GM15510 (cell line): Measurements from ENCODE around the gene TBC1D24.

Experiments
- POLR2A ChIP-seq: IDR thresholded peaks from 3 replicates; pipeline ENCODE4 v1.6.1; 2011; ENCODE audit warnings: borderline replicate concordance; ENCODE audit not compliant: insufficient read length; ENCODE audit errors: extremely low read depth

Gene TBC1D24

DNA sequence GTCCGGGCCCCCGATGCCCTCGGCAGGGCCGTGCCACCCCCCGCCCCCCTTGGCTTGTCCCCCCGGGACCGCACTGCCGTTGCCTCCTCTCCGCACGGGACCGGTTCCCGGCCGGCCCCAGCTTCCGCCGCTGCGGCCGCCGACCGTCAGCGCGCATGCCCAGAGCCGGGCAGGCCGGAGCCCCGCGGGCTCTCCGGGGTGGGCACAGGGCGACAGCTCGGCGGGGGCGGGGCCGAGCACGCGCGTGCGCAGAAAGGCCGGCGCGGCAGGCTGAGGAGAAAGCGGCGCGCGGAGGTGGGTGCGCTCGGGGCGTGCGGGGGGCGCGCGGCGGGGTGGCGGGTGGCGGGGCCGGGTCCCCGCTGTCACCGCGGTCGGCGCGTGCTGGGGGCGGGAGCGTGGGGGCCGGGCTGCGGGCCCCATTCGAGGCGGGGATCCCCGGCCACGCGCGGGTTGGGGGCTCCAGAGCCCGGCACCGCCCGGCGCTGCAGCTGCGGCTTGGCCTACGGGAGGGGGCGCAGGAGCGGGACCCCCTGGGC lies at the start of gene TBC1D24:
Gene TBC1D24 (plus strand): TSS at position 251 of the 536 bp plus-strand sequence. CDS start 21,022 bp downstream, outside the sequence.
- peak; percentile 91 for TF ChIP-seq POLR2A

GRCh38 chr16:2425825-2426430 lies 49.0 kb upstream of the TBC1D24 start:
- no peak for TF ChIP-seq POLR2A

- no peak for TF ChIP-seq POLR2A
Observed at GRCh38 chr16:2426941-2427361, 48.0 kb upstream of the TBC1D24 start.

DNA sequence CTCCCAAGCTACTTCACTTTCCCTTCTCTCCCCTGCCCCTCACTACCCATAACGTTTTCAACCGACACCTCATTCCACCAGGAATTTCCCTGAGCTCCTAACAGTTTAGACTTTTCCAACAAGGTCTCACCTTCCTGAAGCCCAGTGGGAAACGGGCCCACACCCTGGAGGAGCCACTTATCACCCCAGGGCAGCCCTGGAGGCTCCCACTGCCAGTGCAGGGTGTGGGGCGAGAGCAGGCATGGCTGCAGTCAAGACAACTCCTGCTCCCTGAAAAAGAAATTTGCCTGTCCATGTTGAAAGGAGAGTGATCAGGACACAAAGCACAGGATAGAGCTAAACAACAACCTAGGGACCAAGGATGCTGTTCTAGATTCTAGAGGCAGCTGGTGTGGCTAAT lies 47.4 kb upstream of the TBC1D24 start:
- no peak for TF ChIP-seq POLR2A

GRCh38 chr16:2428051-2428783 lies 46.7 kb upstream of the TBC1D24 start:
- TF ChIP-seq POLR2A = no peak

- TF ChIP-seq POLR2A = no peak
Observed at GRCh38 chr16:2428784-2429033, 46.2 kb upstream of the TBC1D24 start.

DNA sequence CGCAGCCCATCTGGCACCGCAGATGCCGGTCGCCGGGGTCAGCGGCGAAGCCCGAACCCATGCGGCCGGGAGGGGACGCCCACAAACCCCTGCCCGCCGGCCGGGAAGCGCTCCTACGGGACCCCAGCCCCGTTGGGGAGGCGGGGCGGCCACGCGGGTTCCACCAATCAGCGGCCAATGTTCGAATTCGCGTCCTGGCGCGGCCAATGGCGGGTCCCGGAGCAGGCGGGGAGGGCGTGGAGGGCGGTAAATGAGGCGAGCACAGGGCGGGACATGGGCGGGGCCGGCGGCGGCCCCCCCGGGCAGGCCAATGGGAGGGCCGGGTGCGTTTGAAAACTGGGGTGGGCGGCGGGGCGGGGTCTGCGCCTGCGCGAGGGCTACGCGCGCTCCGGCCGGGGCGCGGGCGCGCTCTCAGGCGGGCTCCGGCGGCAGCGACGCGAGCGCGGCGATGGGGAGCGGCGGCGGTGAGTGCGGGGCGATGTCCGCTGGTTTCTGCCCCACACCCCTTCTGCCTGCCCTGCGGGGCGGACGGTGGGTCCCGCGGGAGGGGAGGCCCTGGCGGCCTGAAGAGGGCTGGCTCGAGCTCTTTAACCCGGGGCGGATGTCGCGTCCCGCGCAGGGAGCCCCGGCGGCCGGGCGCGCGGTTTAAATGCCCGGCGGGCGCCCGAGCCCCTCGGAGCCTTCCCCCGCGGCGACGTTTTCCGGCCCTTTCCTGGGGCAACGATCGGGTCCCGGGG lies 45.7 kb upstream of the TBC1D24 start, which contains the start of gene CCNF:
Gene CCNF (plus strand): TSS at position 414 of the 737 bp plus-strand sequence. CDS start 35 bp downstream, at position 449.
- peak; percentile 79 for TF ChIP-seq POLR2A

- TF ChIP-seq POLR2A = no peak
Observed at GRCh38 chr16:2429771-2430663, 44.9 kb upstream of the TBC1D24 start.

DNA sequence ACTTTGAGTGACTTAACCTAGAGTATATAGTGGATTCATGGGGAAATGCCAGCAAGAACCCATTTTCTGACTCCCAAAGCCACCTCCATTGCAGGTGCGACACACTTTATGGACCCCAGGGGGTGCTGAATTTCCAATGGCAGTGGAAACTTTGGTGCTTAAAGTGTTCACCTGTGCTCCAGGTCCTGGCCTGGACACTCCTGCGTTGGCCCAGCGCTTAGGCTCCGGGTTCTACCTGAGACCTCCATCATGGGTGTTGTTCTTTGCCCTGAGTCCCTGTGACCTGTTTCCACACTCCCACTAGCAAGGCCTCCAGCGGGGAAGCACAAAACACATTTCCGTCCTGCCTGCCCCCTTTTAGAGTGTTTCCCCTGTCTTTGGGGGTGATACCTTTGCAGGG lies 42.6 kb upstream of the TBC1D24 start:
- no peak for TF ChIP-seq POLR2A

- TF ChIP-seq POLR2A = no peak
Observed at GRCh38 chr16:2432801-2433505, 42.0 kb upstream of the TBC1D24 start.

DNA sequence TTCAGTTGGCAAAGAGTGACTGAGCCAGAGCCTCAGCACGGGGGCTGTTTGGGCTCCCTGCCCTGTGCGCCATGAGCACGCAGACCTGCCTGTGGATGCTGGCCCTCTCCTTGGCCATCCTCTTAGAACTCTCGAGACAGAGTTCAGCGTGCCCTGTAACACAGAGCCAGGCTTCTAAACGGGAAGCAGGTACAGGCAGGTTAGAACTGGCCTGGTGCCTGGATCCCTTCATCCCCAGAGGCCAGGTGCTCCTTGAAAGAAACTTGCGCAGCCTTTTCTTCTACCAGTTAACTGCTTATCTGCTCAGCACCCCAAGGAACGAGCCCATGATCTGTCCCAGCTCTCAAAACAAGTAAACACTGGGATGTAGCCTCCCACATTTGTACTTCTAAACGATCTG lies 38.8 kb upstream of the TBC1D24 start:
- no peak for TF ChIP-seq POLR2A

DNA sequence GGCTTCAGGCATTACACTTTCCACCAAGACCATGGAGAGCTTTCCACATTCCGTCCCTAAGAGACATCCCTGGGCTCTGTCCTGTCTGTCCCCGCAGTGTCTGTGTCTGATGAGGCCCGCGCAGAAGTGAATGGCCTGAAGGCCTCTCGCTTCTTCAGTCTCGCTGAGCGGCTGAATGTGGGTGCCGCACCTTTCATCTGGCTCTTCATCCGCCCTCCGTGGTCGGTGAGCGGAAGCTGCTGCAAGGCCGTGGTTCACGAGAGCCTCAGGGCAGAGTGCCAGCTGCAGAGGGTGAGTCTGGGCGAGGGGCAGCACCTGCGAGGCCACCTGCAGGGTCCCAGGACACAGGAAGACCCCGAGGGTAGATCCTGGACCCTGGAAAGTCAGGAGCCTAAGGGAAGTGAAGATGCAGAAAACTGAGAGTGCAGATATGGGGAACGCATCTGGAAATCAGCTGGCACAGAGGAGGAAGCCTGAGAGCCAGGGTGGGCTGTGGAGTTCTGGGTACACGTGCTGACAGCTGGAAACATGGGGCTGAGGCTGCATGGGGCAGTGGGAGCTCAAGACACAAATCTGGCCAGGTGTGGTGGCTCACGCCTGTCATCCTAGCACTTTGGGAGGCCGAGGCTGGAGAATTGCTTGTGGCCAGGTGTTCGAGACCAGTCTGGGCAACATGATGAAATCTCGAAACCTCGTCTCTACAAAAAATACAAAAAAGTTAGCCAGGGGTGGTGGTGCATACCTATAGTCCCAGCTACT lies 37.7 kb upstream of the TBC1D24 start:
- TF ChIP-seq POLR2A = no peak

GRCh38 chr16:2438121-2438520 lies 36.8 kb upstream of the TBC1D24 start:
- TF ChIP-seq POLR2A = no peak

DNA sequence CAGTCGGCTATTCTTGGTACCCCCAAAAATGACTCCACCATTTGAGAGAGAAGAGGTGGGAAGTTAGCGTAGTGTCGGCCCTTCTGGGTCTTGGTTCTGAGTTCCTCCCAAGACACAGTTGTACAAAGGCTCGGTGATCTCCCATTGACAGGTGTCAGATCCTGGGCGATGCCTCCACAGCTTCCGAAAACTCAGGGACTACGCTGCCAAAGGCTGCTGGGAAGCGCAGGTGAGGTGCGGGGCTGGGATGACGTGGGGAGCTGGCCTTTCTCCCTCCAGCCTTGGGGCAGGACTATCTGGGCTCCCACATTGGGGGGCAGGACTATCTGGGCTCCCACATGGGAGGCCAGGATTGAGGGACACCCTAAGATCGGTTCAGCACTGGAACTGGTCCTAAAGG lies 35.3 kb upstream of the TBC1D24 start:
- TF ChIP-seq POLR2A = peak; percentile 10

GRCh38 chr16:2443555-2443954 lies 31.4 kb upstream of the TBC1D24 start:
- TF ChIP-seq POLR2A = no peak
